Left lobe of liver (tissue), 2 donors: ENCODE data around the gene TAS2R10. TPM values are rescaled to one million over a fixed set of nuclear protein-coding genes. Genes with fewer than 3 reads are reported as not detected.

Experiments
- ATAC-seq: fragments of 200-7000 bp; cut with Tn5 transposase; one replicate; pipeline ENCODE4 v1.9.1; 2020; ENCODE audit warnings: mild to moderate bottlenecking, moderate library complexity
- DNase-seq: peaks from one replicate; pipeline ENCODE4 v3.0.0-alpha.2; 2020; ENCODE audit warnings: low spot score
- total RNA-seq: library from RNA; stranded (reverse); gene quantifications from one replicate; pipeline ENCODE4 v1.2.1, GENCODE V29; 2021
- donor health status: DM: no; HTN: no; CAD: no; lungs with moderate emphysema.
- donor health status: DM: no; HTN: yes; CAD: no.

Gene TAS2R10
- total RNA-seq, 1 donor from 2014 or later: not detected

DNA sequence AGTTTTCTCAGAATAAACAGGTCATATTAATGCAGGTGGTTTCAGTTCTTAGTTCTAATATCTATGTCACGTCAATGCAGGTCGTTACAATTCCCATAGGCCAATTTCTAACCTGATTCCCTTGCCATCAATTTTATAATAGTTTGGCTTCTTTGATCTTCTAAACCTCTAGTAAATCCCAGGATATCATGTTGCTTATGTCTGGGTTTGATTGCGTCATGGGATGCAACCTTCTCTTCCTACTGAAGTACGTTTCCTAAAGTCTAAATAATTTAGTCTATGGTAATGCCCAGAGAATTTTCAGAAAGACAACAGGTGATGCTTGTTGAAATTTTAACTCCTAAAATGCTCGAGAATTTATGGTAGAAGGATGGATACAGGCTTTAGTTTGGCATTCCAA is 42.9 kb downstream of the TAS2R10 start:
- ATAC-seq (no peak), DNase-seq (no peak)

DNA sequence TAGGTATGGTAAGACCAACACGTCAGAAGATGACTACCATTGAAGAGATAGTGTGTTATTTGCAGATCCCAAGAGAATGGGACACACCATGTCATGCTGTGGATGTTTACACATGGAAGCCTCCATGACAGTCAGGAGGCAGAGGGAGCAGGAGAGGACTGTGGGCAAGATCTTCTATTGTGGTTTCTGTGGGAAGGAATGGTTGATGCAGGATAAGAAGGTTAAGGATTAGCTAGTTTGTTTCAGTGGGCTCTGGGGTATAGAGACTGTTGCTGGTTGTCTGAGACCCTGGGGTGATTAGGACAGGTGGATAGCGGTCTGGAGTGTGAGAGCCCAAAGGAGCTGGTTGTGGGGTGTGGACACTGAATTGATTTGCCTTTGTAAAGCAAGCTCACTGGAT is 47.1 kb downstream of the TAS2R10 start:
- DNase-seq (no peak), ATAC-seq (no peak)

Other genes starting within 250 kb of the TAS2R10 start
- 8.4 TPM for gene MAGOHB, start 212.7 kb downstream of the TAS2R10 start, total RNA-seq
- not detected for gene STYK1, start 152.3 kb downstream of the TAS2R10 start, total RNA-seq
- gene YBX3, start 103.0 kb downstream of the TAS2R10 start, total RNA-seq: 16.7 TPM
- not detected for gene TAS2R7, start 23.7 kb downstream of the TAS2R10 start, total RNA-seq
- gene TAS2R8, start 19.1 kb downstream of the TAS2R10 start, total RNA-seq: not detected
- gene TAS2R9, start 16.2 kb downstream of the TAS2R10 start, total RNA-seq: not detected
- 0.48 TPM for gene PRR4, start 23.1 kb upstream of the TAS2R10 start, total RNA-seq
- gene PRH1, start 57.9 kb upstream of the TAS2R10 start, total RNA-seq: 3.9 TPM
- gene TAS2R13, start 83.2 kb upstream of the TAS2R10 start, total RNA-seq: 0.35 TPM
- gene PRH2, start 102.9 kb upstream of the TAS2R10 start, total RNA-seq: not detected
- 0.73 TPM for gene TAS2R14, start 112.9 kb upstream of the TAS2R10 start, total RNA-seq
- gene TAS2R50, start 160.6 kb upstream of the TAS2R10 start, total RNA-seq: 0.60 TPM
- gene TAS2R20, start 171.9 kb upstream of the TAS2R10 start, total RNA-seq: 0.45 TPM
- 0.78 TPM for gene TAS2R19, start 196.3 kb upstream of the TAS2R10 start, total RNA-seq
- gene TAS2R31, start 205.0 kb upstream of the TAS2R10 start, total RNA-seq: 1.0 TPM
- gene TAS2R46, start 235.9 kb upstream of the TAS2R10 start, total RNA-seq: 0.38 TPM